GM23248 (cell line): ENCODE results near the gene EVA1C.

ENCODE experiments used
- EZH2 ChIP-seq: fragments of 200-600 bp; sonication (generic); IDR thresholded peaks from 2 replicates; pipeline ENCODE4 v1.6.1; 2018; ENCODE audit warnings: antibody characterized with exemption, mild to moderate bottlenecking; ENCODE audit not compliant: insufficient read depth, poor library complexity, severe bottlenecking
- EZH2phosphoT487 ChIP-seq: fragments of 200-600 bp; sonication (generic); IDR thresholded peaks from 2 replicates; pipeline ENCODE4 v1.6.1; 2018; ENCODE audit warnings: antibody characterized with exemption, moderate library complexity, mild to moderate bottlenecking, low read depth; ENCODE audit not compliant: insufficient read depth

DNA sequence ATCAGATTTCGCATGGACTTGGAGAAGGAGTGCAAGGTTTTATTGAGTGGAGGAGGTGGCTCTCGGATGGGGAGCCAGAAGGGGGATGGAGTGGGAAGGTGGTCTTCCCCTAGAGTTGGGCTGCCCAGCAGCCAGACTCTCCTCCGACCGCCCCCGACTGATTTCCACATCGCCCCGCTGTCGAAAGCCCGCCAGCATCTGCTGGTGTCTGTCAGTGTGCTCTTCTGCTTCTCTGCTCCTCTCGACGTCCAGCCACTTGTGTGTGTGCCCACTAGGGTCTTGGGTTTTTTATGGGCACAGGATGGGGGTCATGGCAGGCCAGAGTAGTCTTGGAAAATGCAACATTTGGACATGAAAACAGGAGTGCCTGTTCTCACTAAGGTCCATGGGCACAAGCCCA, 40.1 kb downstream of the EVA1C start:
- TF ChIP-seq EZH2 (no peak), EZH2phosphoT487 (no peak)
